LHCN-M2 (cell line): ENCODE data around the gene RAPGEF1. TPM values are rescaled to one million over a fixed set of nuclear protein-coding genes. Genes with fewer than 3 reads are reported as not detected.

Source experiments
- DNase-seq: peaks from one replicate; pipeline ENCODE4 v3.0.0-alpha.2; 2012; ENCODE audit warnings: low read depth
- total RNA-seq: library from RNA; depleted of rRNA; stranded (reverse); fragments of >200 nt; gene quantifications from 2 replicates; pipeline ENCODE4 v1.2.3, GENCODE V29; 2014

Gene RAPGEF1
- total RNA-seq, 1 experiment from 2014 or later: 44.9 TPM

- DNase-seq: no peak
Measured at GRCh38 chr9:131625790-131626670, 113.8 kb downstream of the RAPGEF1 start.

- no peak for DNase-seq
Measured at GRCh38 chr9:131625508-131625787, 114.4 kb downstream of the RAPGEF1 start.

GRCh38 chr9:131624636-131625507 lies 115.0 kb downstream of the RAPGEF1 start:
- DNase-seq: peak; percentile 15

- no peak for DNase-seq
Measured at GRCh38 chr9:131623655-131624330, 116.1 kb downstream of the RAPGEF1 start.

- DNase-seq: no peak
Measured at GRCh38 chr9:131622523-131622922, 117.4 kb downstream of the RAPGEF1 start.

GRCh38 chr9:131621551-131622358 lies 118.1 kb downstream of the RAPGEF1 start:
- no peak for DNase-seq

- DNase-seq: no peak
Measured at GRCh38 chr9:131620764-131621520, 118.9 kb downstream of the RAPGEF1 start.

GRCh38 chr9:131619680-131620079 lies 120.2 kb downstream of the RAPGEF1 start:
- DNase-seq: no peak

- DNase-seq: no peak
Measured at GRCh38 chr9:131618785-131619184, 121.1 kb downstream of the RAPGEF1 start.

GRCh38 chr9:131618071-131618479 lies 121.8 kb downstream of the RAPGEF1 start:
- peak; percentile 31 for DNase-seq

GRCh38 chr9:131617611-131618010 lies 122.3 kb downstream of the RAPGEF1 start:
- DNase-seq: no peak

- DNase-seq: no peak
Measured at GRCh38 chr9:131616983-131617604, 122.8 kb downstream of the RAPGEF1 start.

GRCh38 chr9:131614340-131614915 lies 125.4 kb downstream of the RAPGEF1 start:
- no peak for DNase-seq

- no peak for DNase-seq
Measured at GRCh38 chr9:131613921-131614320, 126.0 kb downstream of the RAPGEF1 start.

GRCh38 chr9:131612851-131613250 lies 127.0 kb downstream of the RAPGEF1 start:
- no peak for DNase-seq

- DNase-seq: no peak
Measured at GRCh38 chr9:131611586-131612315, 128.1 kb downstream of the RAPGEF1 start.

GRCh38 chr9:131610231-131610761 lies 129.6 kb downstream of the RAPGEF1 start:
- DNase-seq: no peak

GRCh38 chr9:131609099-131609830 lies 130.6 kb downstream of the RAPGEF1 start:
- DNase-seq: peak; percentile 63
